Keratinocyte (primary cell): ENCODE data around the gene NIPBL. TPM values are rescaled to one million over a fixed set of nuclear protein-coding genes. Genes with fewer than 3 reads are reported as not detected.
"Not testable (repeated sequence)": the region's sequence is repeated elsewhere in the genome, so short reads cannot be mapped to it uniquely, and the experiment has no call there.

Experiments
- DNase-seq: peaks from one replicate; pipeline ENCODE4 v3.0.0-alpha.2; 2011; ENCODE audit warnings: low read depth, missing footprints, low spot score
- FAIRE-seq: peaks from 2 replicates; lab custom pipeline; 2011; peaks lifted over from hg19 to GRCh38; lab: Jason Lieb, UNC
- H2AFZ ChIP-seq: 2 replicates; pipeline ENCODE4 v1.6.0; 2012; ENCODE audit warnings: low read length, control low read depth, inconsistent platforms; ENCODE audit not compliant: control insufficient read depth
- H3K27ac ChIP-seq: 2 replicates; pipeline ENCODE4 v1.5.1; 2011; ENCODE audit warnings: low read length; ENCODE audit not compliant: control insufficient read depth, insufficient read depth
- H3K27me3 ChIP-seq: 3 replicates; pipeline ENCODE4 v1.6.0; 2011; ENCODE audit warnings: low read length; ENCODE audit not compliant: control insufficient read depth, insufficient read depth; ENCODE audit errors: extremely low read depth
- H3K36me3 ChIP-seq, 2 experiments: 2 replicates in 1 of 2; 3 replicates in 1 of 2; pipeline ENCODE4 v1.5.1; 2011; ENCODE audit warnings: low read length in 2 of 2, mild to moderate bottlenecking in 1 of 2; ENCODE audit not compliant: control insufficient read depth in 2 of 2, insufficient read depth in 2 of 2; ENCODE audit errors: extremely low read depth in 1 of 2
- H3K4me1 ChIP-seq: 3 replicates; pipeline ENCODE4 v1.5.1; 2011; ENCODE audit warnings: low read length; ENCODE audit not compliant: control insufficient read depth, insufficient read depth; ENCODE audit errors: extremely low read depth
- H3K4me2 ChIP-seq: 3 replicates; pipeline ENCODE4 v1.6.0; 2011; ENCODE audit warnings: low read depth, low read length; ENCODE audit not compliant: control insufficient read depth, insufficient read depth; ENCODE audit errors: extremely low read depth
- H3K4me3 ChIP-seq, 3 experiments: fragments of 200-600 bp in 1 of 3; sonication (generic) in 1 of 3; 2 replicates in 2 of 3; 3 replicates in 1 of 3; pipeline ENCODE4 v1.5.1; 2011 to 2016; ENCODE audit warnings: low read length in 3 of 3, mild to moderate bottlenecking in 3 of 3, control low read depth in 2 of 3, inconsistent platforms in 1 of 3, low read depth in 1 of 3, mixed read lengths in 1 of 3, mixed run types in 1 of 3, moderate library complexity in 1 of 3; ENCODE audit not compliant: control insufficient read depth in 2 of 3, insufficient read depth in 2 of 3; ENCODE audit errors: extremely low read depth in 1 of 3
- H3K79me2 ChIP-seq: 2 replicates; pipeline ENCODE4 v1.6.0; 2012; ENCODE audit warnings: low read length; ENCODE audit not compliant: control insufficient read depth, insufficient read depth
- H3K9ac ChIP-seq: 3 replicates; pipeline ENCODE4 v1.6.0; 2011; ENCODE audit warnings: low read length; ENCODE audit not compliant: control insufficient read depth, insufficient read depth; ENCODE audit errors: extremely low read depth
- H3K9me1 ChIP-seq: 3 replicates; pipeline ENCODE4 v1.6.0; 2011; ENCODE audit warnings: low read length; ENCODE audit not compliant: control insufficient read depth, insufficient read depth; ENCODE audit errors: extremely low read depth
- H3K9me3 ChIP-seq: 2 replicates; pipeline ENCODE4 v1.5.1; 2012; ENCODE audit warnings: low read depth, low read length; ENCODE audit not compliant: control insufficient read depth
- H4K20me1 ChIP-seq: 3 replicates; pipeline ENCODE4 v1.6.0; 2011; ENCODE audit warnings: low read length; ENCODE audit not compliant: control insufficient read depth, insufficient read depth; ENCODE audit errors: extremely low read depth
- EZH2 ChIP-seq: IDR thresholded peaks from one replicate; pipeline ENCODE4 v1.6.1; 2012; ENCODE audit warnings: inconsistent platforms, mild to moderate bottlenecking, low read length, moderate library complexity
- dilution Hi-C: fragments of 300-500 bp; cut with MboI; formaldehyde crosslinking; loops from one replicate; pipeline ENCODE4 v1.7.0; 2020; ENCODE audit warnings: low sequenced_read_pairs; ENCODE audit not compliant: extremely low pct_ligation_motif_present
- polyA plus RNA-seq, 5 experiments: library from polyadenylated mRNA; depleted of rRNA in 3 of 5; stranded (reverse) in 3 of 5; stranded (forward) in 1 of 5; unstranded in 1 of 5; fragments of >200 nt; gene quantifications; 1 replicate in 1 of 5; 2 replicates in 3 of 5; 3 replicates in 1 of 5; pipeline versions ENCODE4 v1.2.1 to v1.2.3, GENCODE V29; 2011 to 2012; ENCODE audit warnings: missing spikeins in 2 of 5, low read depth in 1 of 5, low replicate concordance in 1 of 5
- TF ChIP-seq, protein P1 (sequence below), 3 experiments: IDR thresholded peaks in 1 of 3; conservative IDR thresholded peaks in 1 of 3; optimal IDR thresholded peaks in 1 of 3; 2 replicates in 2 of 3; 3 replicates in 1 of 3; pipeline versions ENCODE3 to v1.5.1; 2011; ENCODE audit warnings: low read length in 3 of 3, mild to moderate bottlenecking in 3 of 3, moderate library complexity in 2 of 3, control low read depth in 1 of 3, inconsistent platforms in 1 of 3; ENCODE audit not compliant: insufficient read depth in 2 of 3; ENCODE audit errors: extremely low read depth in 1 of 3

The NIPBL gene
- polyA plus RNA-seq, 1 donor (not counting 4 experiments of a cell fraction or from before 2014, with no cell fraction given), result 23.4 TPM

DNA sequence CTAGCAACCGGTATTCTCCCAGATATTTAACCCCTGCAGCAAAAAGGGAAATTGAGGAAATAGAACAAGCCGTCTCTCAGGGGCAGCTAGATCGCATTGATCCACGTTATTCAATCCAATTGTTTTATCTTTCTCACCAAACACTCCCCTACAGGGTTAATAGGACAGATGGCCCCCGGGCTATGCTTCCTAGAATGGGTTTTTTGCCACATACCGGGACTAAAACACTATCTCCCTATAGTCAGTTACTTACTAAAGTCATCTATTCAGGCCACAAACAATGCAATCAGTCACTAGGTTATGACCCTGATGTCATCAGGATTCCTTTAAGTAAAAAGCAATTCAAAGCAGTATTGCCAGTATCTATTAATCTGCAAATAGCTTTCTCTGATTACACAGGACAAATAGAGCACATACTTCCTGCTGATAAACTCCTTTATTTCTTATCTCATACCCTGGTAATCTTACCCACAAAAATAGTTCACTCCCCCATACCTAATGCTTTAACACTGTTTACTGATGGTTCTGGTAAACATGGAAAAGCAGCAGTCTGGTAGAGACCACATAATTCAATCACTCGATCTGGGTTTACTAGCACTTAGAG is 213.7 kb downstream of the NIPBL start:
- no peak overlapping the region for H2AFZ ChIP-seq
- H3K9me1 ChIP-seq, result no peaks in the 10 kb centered on the region
- TF ChIP-seq, protein P1, sequence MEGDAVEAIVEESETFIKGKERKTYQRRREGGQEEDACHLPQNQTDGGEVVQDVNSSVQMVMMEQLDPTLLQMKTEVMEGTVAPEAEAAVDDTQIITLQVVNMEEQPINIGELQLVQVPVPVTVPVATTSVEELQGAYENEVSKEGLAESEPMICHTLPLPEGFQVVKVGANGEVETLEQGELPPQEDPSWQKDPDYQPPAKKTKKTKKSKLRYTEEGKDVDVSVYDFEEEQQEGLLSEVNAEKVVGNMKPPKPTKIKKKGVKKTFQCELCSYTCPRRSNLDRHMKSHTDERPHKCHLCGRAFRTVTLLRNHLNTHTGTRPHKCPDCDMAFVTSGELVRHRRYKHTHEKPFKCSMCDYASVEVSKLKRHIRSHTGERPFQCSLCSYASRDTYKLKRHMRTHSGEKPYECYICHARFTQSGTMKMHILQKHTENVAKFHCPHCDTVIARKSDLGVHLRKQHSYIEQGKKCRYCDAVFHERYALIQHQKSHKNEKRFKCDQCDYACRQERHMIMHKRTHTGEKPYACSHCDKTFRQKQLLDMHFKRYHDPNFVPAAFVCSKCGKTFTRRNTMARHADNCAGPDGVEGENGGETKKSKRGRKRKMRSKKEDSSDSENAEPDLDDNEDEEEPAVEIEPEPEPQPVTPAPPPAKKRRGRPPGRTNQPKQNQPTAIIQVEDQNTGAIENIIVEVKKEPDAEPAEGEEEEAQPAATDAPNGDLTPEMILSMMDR (optimal IDR thresholded peaks at IDR 0.05 in 1 of 3, IDR thresholded peaks at IDR 0.05 in 1 of 3, conservative IDR thresholded peaks at IDR 0.05 in 1 of 3; ENCODE audit: extremely low read depth in 1 of 3, insufficient read depth in 2 of 3, low read length in 3 of 3), result no peak
- no peak for TF ChIP-seq EZH2
- no peaks in the 10 kb centered on the region for H3K9me3 ChIP-seq
- no peak overlapping the region for H3K9ac ChIP-seq
- H4K20me1 ChIP-seq, result no peaks in the 10 kb centered on the region
- no peaks in the 10 kb centered on the region for H3K36me3 ChIP-seq
- H3K4me2 ChIP-seq, result no peak overlapping the region
- H3K4me1 ChIP-seq, result no peaks in the 10 kb centered on the region
- DNase-seq (no peak), FAIRE-seq (no peak)
- H3K79me2 ChIP-seq, result no peaks in the 10 kb centered on the region
- dilution Hi-C loops, result no loop called here
- no peaks in the 10 kb centered on the region for H3K27me3 ChIP-seq
- no peak overlapping the region for H3K4me3 ChIP-seq
- no peak overlapping the region for H3K27ac ChIP-seq

DNA sequence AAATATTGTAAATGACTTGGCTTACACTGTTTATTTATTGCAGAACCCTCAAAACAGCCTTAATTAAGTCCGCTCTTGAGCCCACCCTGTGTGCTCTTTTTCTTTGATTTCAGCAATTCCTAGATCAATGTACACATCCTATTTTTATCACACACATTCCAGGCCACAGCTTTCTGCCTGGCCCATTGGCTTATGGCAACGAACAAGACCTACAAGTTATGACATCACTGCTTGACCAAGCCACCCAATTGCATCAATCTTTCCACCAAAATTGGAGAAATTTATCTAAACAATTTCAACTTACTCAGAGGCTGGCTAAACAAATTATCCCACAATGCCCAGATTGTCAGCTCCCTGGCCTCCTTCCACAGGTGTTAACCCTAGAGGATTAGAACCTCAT is 214.2 kb downstream of the NIPBL start:
- FAIRE-seq (no peak), DNase-seq (no peak)
- no peaks in the 10 kb centered on the region for H3K9me1 ChIP-seq
- H3K27me3 ChIP-seq, result no peaks in the 10 kb centered on the region
- H3K4me3 ChIP-seq, result no peak overlapping the region
- TF ChIP-seq, protein P1 (optimal IDR thresholded peaks at IDR 0.05 in 1 of 3, IDR thresholded peaks at IDR 0.05 in 1 of 3, conservative IDR thresholded peaks at IDR 0.05 in 1 of 3; ENCODE audit: extremely low read depth in 1 of 3, insufficient read depth in 2 of 3, low read length in 3 of 3), result no peak
- no peak for TF ChIP-seq EZH2
- no peaks in the 10 kb centered on the region for H3K9me3 ChIP-seq
- no peaks in the 10 kb centered on the region for H3K4me1 ChIP-seq
- no peaks in the 10 kb centered on the region for H3K79me2 ChIP-seq
- no peaks in the 10 kb centered on the region for H4K20me1 ChIP-seq
- no peak overlapping the region for H3K4me2 ChIP-seq
- no peaks in the 10 kb centered on the region for H3K36me3 ChIP-seq
- H3K9ac ChIP-seq, result no peak overlapping the region
- dilution Hi-C loops, result no loop called here
- H2AFZ ChIP-seq, result no peak overlapping the region
- no peak overlapping the region for H3K27ac ChIP-seq

DNA sequence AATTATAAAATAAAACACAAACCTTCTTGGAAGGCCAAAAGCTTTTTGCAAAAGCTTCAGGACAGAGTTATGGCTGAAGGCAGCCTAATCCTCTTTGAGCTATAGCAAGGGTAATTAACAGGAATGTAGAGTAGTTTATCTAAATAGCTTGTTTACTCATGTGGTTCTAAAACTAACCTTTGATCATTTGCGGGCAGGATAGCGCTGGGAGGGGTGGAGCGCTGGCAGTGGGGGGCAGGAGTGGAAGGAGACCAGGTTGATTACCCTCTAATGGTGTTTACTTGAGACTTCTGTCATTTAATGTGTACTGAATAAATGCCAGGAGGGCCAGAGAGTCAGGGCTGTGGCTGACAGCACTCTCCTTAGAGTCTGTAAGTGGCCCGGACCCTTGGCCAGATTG is 217.2 kb downstream of the NIPBL start:
- H3K4me3 ChIP-seq, H3K9me3 ChIP-seq, H3K4me1 ChIP-seq, H3K27me3 ChIP-seq, H3K79me2 ChIP-seq, H3K4me2 ChIP-seq, H4K20me1 ChIP-seq, H3K9me1 ChIP-seq, DNase-seq, H3K36me3 ChIP-seq, H2AFZ ChIP-seq, H3K27ac ChIP-seq, FAIRE-seq, dilution Hi-C loops, H3K9ac ChIP-seq: not testable (repeated sequence)

DNA sequence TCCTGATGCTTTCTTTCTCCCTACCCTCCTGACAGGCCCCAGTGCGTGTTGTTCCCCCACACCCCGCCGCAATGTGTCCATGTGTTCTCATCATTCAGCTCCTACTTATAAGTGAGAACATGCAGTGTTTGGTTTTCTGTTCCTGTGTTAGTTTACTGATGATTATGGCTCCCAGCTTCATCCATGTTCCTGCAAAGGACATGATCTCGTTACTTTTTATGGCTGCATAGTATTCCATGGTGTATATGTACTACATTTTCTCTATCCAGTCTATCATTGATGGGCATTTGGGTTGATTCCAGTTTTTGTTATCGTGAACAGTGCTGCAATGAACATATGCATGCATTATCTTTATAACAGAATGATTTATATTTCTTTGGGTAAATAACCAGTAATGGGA is 222.7 kb downstream of the NIPBL start:
- H3K4me2 ChIP-seq, H3K4me3 ChIP-seq, FAIRE-seq, DNase-seq, H2AFZ ChIP-seq, H3K9me1 ChIP-seq, H3K27me3 ChIP-seq, H4K20me1 ChIP-seq, H3K36me3 ChIP-seq, H3K79me2 ChIP-seq, H3K4me1 ChIP-seq, H3K9ac ChIP-seq, dilution Hi-C loops, H3K27ac ChIP-seq, H3K9me3 ChIP-seq: not testable (repeated sequence)
